HUES64 (cell line): ENCODE measurements around the gene HEBP2.

Source experiments
- H3K27ac ChIP-seq: 2 replicates; pipeline ENCODE4 v1.7.0; 2013; ENCODE audit warnings: low read depth, low read length, inconsistent platforms
- H3K27me3 ChIP-seq: 2 replicates; pipeline ENCODE4 v1.6.1; 2013; ENCODE audit warnings: mild to moderate bottlenecking, low read length; ENCODE audit not compliant: insufficient read depth
- H3K36me3 ChIP-seq: 2 replicates; pipeline ENCODE4 v1.6.1; 2013; ENCODE audit warnings: mild to moderate bottlenecking, low read length; ENCODE audit not compliant: insufficient read depth
- H3K4me1 ChIP-seq: 2 replicates; pipeline ENCODE4 v1.6.1; 2013; ENCODE audit warnings: mild to moderate bottlenecking, low read length, moderate library complexity; ENCODE audit not compliant: insufficient read depth
- H3K4me3 ChIP-seq: 2 replicates; pipeline ENCODE4 v1.5.1; 2013; ENCODE audit warnings: mild to moderate bottlenecking, low read length, moderate library complexity
- H3K9ac ChIP-seq: 2 replicates; pipeline ENCODE4 v1.6.1; 2013; ENCODE audit warnings: mild to moderate bottlenecking, low read depth, low read length
- H3K9me3 ChIP-seq: 2 replicates; pipeline ENCODE4 v1.6.1; 2013; ENCODE audit warnings: low read depth, low read length; ENCODE audit not compliant: insufficient read depth
- whole genome bisulfite sequencing: fragments of 150-250, 120-280 bp; methylation state at CpG from one replicate; pipeline ENCODE4 v1.1.7; 2013; ENCODE audit warnings: missing lambda C conversion rate; 5-methylcytosine and 5-hydroxymethylcytosine counted together

HEBP2 gene

DNA sequence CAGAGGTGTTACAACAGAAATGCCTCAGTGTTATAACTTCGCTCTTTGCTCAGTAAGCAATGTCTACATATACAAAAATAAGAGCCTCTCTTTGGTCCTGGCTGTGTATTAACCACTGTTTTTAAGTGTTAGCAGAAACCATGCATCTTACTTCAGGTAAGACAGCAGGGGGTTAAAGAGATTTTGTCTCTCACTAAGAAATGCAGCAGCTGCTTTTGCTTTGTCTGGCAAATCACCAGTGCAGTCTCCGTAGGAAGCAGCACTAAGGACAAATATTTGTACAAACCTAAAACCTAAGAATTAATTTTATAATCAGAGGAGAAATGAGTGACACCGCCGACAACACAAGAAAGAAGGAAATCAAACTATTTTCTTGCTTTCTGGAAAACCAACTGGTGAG, 25.6 kb upstream of the HEBP2 start:
- Histone ChIP-seq H3K36me3 (no peaks in the 10 kb centered on the region), H3K4me3 (no peak overlapping the region)
- 75% methylated on average over 1 of the region's 4 CpGs for WGBS

DNA sequence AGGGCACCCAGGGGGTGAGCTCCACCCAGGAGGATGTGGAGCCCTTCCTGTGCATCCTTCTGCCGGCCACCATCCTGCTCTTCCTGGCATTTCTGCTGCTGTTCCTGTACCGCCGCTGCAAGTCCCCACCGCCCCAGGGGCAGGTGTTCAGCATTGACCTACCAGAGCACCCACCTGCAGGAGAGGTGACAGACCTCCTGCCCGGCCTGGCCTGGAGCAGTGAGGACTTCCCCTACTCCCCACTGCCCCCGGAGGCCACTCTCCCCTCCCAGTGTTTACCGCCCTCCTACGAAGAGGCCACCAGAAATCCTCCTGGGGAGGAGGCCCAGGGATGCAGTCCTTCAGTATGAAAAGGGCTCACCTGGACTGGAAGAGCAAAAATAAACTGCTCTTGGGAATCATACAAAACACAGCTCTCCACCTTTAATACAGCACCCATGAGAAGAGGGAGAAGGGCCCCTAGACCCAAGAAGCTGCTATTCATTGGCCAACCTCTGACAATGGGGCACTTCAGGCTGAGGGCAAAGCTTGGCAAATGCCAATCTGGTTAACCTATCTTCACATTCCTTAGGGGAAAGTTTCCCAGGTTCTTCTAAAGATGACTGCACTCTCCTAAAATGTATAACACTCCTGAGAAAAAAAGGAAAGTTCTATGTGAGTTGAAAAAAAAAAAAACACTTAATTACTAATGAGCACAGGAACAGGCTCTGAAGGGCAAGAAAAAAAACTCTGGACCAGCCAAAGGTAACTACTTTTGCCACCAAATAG, 21.3 kb upstream of the HEBP2 start:
- Histone ChIP-seq H3K4me3 (no peak overlapping the region), H3K36me3 (no peaks in the 10 kb centered on the region), H3K4me1 (peaks cover 13% of the 10 kb centered on the region), H3K27ac (no peak overlapping the region), H3K9me3 (no peaks in the 10 kb centered on the region), H3K9ac (no peak overlapping the region), H3K27me3 (no peaks in the 10 kb centered on the region)
- WGBS: 79% methylated on average over 8 of the region's 8 CpGs

More for the DNA sequence above, 25.6 kb upstream of the HEBP2 start:
- Histone ChIP-seq H3K27ac (no peak overlapping the region), H3K27me3 (no peaks in the 10 kb centered on the region), H3K9me3 (no peaks in the 10 kb centered on the region), H3K9ac (no peak overlapping the region), H3K4me1 (peaks cover 14% of the 10 kb centered on the region)

DNA sequence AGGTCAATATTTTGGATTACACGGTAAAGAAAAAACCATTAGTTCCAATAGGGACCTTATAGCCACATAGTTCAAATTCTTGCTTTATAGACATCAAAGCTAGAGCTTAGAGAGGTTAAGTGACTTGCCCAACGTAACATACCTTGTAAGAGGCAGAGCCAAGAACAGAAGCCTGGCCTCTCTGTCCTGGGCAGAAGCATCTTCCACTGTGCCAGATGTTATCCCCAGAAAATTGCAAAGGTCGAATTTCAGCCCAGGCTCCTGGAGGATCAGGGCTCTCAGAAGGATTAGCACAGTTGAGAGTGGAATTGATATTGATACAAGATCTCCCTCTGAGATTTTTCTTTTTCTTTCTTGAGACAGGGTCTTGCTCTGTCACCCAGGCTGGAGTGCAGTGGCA, 20.2 kb upstream of the HEBP2 start:
- H3K27me3 ChIP-seq: no peaks in the 10 kb centered on the region
- no peak overlapping the region for H3K4me3 ChIP-seq
- H3K9me3 ChIP-seq: no peaks in the 10 kb centered on the region
- no peak overlapping the region for H3K27ac ChIP-seq
- no peaks in the 10 kb centered on the region for H3K36me3 ChIP-seq
- peaks cover 8% of the 10 kb centered on the region for H3K4me1 ChIP-seq
- WGBS: 69% methylated on average over 3 of the region's 3 CpGs
- no peak overlapping the region for H3K9ac ChIP-seq

DNA sequence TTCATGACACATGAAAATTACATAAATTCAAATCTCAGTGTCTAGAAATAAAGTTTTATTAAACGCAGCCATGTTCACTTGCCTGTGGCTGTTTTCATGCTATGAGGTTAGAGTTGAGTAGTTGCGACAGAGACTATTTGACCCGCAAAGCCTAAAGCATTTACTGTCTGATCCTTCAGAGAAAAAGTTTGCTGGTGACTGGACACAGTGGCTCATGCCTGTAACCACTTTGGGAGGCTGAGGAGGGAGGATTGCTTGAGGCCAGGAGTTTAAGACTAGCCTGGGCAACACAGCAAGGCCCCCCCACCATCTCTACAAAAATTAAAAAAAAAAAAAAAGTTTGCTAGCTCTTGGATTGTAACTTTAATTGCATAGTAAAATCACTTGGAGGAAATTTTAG, 17.1 kb upstream of the HEBP2 start:
- no peak overlapping the region for H3K9ac ChIP-seq
- no peak overlapping the region for H3K27ac ChIP-seq
- peaks cover 13% of the 10 kb centered on the region for H3K4me1 ChIP-seq
- no peak overlapping the region for H3K4me3 ChIP-seq
- WGBS: 96% methylated on average over 3 of the region's 3 CpGs
- H3K36me3 ChIP-seq: no peaks in the 10 kb centered on the region
- H3K27me3 ChIP-seq: no peaks in the 10 kb centered on the region
- H3K9me3 ChIP-seq: no peaks in the 10 kb centered on the region

GRCh38 chr6:138387577-138388368, 16.2 kb upstream of the HEBP2 start:
- no peaks in the 10 kb centered on the region for H3K9me3 ChIP-seq
- H3K4me3 ChIP-seq: no peak overlapping the region
- H3K27me3 ChIP-seq: no peaks in the 10 kb centered on the region
- no peaks in the 10 kb centered on the region for H3K36me3 ChIP-seq
- no peak overlapping the region for H3K27ac ChIP-seq
- WGBS: 92% methylated on average over 8 of the region's 8 CpGs
- H3K4me1 ChIP-seq: peaks cover 13% of the 10 kb centered on the region
- H3K9ac ChIP-seq: no peak overlapping the region

DNA sequence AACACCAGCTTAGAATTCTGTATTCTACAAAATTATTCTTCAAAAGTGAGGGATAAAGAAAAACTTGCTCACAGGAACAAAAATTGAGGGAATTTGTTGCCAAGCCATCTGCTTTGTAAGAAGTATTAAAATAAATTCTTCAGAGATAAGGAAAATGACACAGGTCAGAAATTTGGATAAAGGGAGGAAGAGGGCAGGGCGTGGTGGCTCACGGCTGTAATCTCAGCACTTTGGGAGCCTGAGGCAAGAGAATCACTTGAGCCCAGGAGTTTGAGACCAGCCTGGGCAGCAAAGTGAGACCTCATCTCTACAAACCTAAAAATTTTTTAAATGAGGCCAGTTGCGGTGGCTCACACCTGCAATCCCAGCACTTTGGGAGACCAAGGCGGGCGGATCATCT, 14.5 kb upstream of the HEBP2 start:
- 94% methylated on average over 5 of the region's 5 CpGs for WGBS

DNA sequence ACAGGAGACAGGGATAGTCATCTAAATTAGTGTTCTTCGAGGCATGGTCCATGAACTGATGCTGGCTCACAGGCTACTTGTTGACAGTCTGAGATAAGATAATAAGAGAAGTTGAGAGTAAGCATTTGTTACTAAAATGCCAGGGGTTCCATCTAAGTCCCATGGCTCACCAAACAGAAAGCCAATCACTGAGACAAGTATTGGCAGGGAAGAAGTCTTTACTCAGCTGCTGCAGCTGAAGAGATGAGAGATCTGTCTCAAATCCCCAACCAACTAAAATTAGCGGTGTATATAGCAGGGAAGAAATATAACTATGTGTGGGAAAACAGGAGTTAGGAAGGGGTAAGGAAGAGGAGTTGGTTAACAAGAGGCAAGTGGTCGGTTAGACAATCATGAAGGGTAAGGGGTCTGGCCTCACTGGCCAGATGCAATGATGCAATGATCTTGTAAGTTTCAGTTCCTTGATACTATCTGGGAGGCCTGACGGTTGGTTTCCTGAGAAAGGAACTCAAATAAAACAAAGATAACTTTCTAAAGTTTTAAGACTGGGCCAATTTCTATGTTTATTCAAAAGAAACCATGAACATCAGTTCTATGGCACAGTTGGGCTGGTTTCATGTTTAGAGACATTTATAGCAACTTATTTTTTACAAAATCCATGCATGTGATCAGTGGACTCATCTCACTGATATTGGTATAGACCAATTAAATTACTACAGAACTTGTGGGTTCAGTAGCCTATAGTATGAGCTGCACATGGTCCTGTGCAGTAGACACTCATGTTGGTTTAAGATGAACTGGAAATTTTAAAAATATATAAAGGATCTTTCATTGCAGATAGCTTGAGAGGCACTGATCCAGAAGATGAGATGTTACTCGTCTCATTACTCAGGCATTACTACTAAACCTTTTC, 9.9 kb upstream of the HEBP2 start:
- Histone ChIP-seq H3K27ac (no peak overlapping the region), H3K27me3 (no peaks in the 10 kb centered on the region), H3K4me1 (0 out of 2 replicates have a peak, but pooled peaks cover 4% of the 10 kb centered on the region), H3K4me3 (no peak overlapping the region), H3K9ac (no peak overlapping the region), H3K36me3 (no peaks in the 10 kb centered on the region), H3K9me3 (no peaks in the 10 kb centered on the region)
- WGBS: 90% methylated on average over 4 of the region's 5 CpGs

More for the DNA sequence above, 14.5 kb upstream of the HEBP2 start:
- H3K9me3 ChIP-seq: no peaks in the 10 kb centered on the region
- H3K4me1 ChIP-seq: peaks cover 13% of the 10 kb centered on the region
- H3K27me3 ChIP-seq: no peaks in the 10 kb centered on the region
- no peaks in the 10 kb centered on the region for H3K36me3 ChIP-seq
- no peak overlapping the region for H3K27ac ChIP-seq
- no peak overlapping the region for H3K9ac ChIP-seq
- no peak overlapping the region for H3K4me3 ChIP-seq

GRCh38 chr6:138396709-138397108, 7.3 kb upstream of the HEBP2 start:
- no peaks in the 10 kb centered on the region; the same call in 1 of the 2 replicates for H3K4me1 ChIP-seq
- no peak overlapping the region for H3K27ac ChIP-seq
- no peaks in the 10 kb centered on the region for H3K27me3 ChIP-seq
- H3K9me3 ChIP-seq: no peaks in the 10 kb centered on the region
- 91% methylated on average over 4 of the region's 5 CpGs for WGBS
- no peak overlapping the region for H3K9ac ChIP-seq
- no peak overlapping the region for H3K4me3 ChIP-seq
- no peaks in the 10 kb centered on the region for H3K36me3 ChIP-seq

GRCh38 chr6:138397128-138398122, 6.6 kb upstream of the HEBP2 start:
- H3K4me3 ChIP-seq: no peak overlapping the region
- WGBS: 93% methylated on average over 8 of the region's 8 CpGs
- H3K9ac ChIP-seq: no peak overlapping the region
- no peaks in the 10 kb centered on the region for H3K9me3 ChIP-seq
- no peaks in the 10 kb centered on the region for H3K36me3 ChIP-seq
- H3K27ac ChIP-seq: no peak overlapping the region
- H3K4me1 ChIP-seq: no peaks in the 10 kb centered on the region; the same call in 1 of the 2 replicates
- H3K27me3 ChIP-seq: no peaks in the 10 kb centered on the region

- no peak overlapping the region for H3K27ac ChIP-seq
- H3K4me3 ChIP-seq: no peak overlapping the region
- no peaks in the 10 kb centered on the region for H3K36me3 ChIP-seq
- H3K9me3 ChIP-seq: no peaks in the 10 kb centered on the region
- WGBS: 89% methylated on average over 3 of the region's 3 CpGs
- no peaks in the 10 kb centered on the region; the same call in 1 of the 2 replicates for H3K4me1 ChIP-seq
- no peaks in the 10 kb centered on the region for H3K27me3 ChIP-seq
- H3K9ac ChIP-seq: no peak overlapping the region
Measured at GRCh38 chr6:138400326-138400725, 3.7 kb upstream of the HEBP2 start.
